Prostate gland (tissue), 2 donors: ENCODE measurements around the gene NCAM2.

Experiments
- CTCF ChIP-seq, 4 experiments: fragments of 200-600 bp in 2 of 4; fragments of 450-650 bp in 2 of 4; sonication (generic) in 2 of 4; IDR thresholded peaks; 1 replicate in 3 of 4; 2 replicates in 1 of 4; pipeline ENCODE4 v1.5.1; 2016 to 2019; ENCODE audit warnings: antibody characterized with exemption in 4 of 4, mild to moderate bottlenecking in 2 of 4, moderate library complexity in 2 of 4
- POLR2A ChIP-seq: fragments of 450-650 bp; IDR thresholded peaks from one replicate; pipeline ENCODE4 v1.6.1; 2016; ENCODE audit warnings: antibody characterized with exemption, mild to moderate bottlenecking
- POLR2AphosphoS5 ChIP-seq: sonication (generic); formaldehyde crosslinking; IDR thresholded peaks from one replicate; pipeline ENCODE4 v1.6.1; 2017; ENCODE audit warnings: antibody characterized with exemption

DNA sequence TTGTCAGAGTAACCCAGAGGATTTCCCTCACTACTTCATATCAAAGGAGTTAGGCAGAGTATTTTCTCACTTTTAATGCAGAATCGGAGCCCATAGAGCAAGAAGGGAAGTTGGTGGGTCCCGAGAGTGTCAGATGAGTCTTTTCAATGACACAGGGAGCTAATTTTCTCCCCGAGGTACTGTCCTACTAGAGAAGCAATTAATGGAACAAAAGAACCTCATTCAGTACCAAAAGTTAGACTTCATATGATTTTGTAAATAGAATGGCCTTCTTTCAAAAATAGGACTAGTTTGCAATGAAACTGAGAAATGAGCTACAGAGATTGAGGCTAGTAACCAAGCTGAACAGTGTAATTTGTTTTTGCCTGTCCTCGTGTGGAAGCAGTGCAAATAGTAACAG, 3.9 kb downstream of the NCAM2 start:
- TF ChIP-seq CTCF (IDR thresholded peaks at IDR 0.05) (no peak), POLR2A (no peak), POLR2AphosphoS5 (no peak)
